Spleen (tissue), 11 donors: Measurements from ENCODE around the gene VSNL1. TPM values are rescaled to one million over a fixed set of nuclear protein-coding genes. Genes with fewer than 3 reads are reported as not detected.

Source experiments
- DNase-seq: peaks from one replicate; pipeline ENCODE4 v3.0.0-alpha.2; 2020
- H3K27ac ChIP-seq, 8 donors: fragments of 200-600 bp; sonication (generic) in 7 of 8; 1 replicate in 4 of 8; 2 replicates in 4 of 8; pipeline versions ENCODE4 v1.5.0 to v1.8.0; 2016 to 2021; ENCODE audit warnings: inconsistent platforms in 4 of 8, mild to moderate bottlenecking in 4 of 8, moderate library complexity in 1 of 8
- H3K27me3 ChIP-seq, 7 donors: fragments of 200-600 bp; sonication (generic) in 6 of 7; replicated peaks in 1 of 7; 1 replicate in 4 of 7; 2 replicates in 3 of 7; pipeline versions ENCODE4 v1.5.0 to v1.8.0; 2016 to 2021; ENCODE audit warnings: inconsistent platforms in 3 of 7, mild to moderate bottlenecking in 1 of 7
- H3K36me3 ChIP-seq, 6 donors: fragments of 200-600 bp; sonication (generic) in 5 of 6; 1 replicate in 4 of 6; 2 replicates in 2 of 6; pipeline versions ENCODE4 v1.5.0 to v1.8.0; 2016 to 2021; ENCODE audit warnings: inconsistent platforms in 2 of 6
- H3K4me1 ChIP-seq, 6 donors: fragments of 200-600 bp; sonication (generic) in 5 of 6; 1 replicate in 3 of 6; 2 replicates in 3 of 6; pipeline versions ENCODE4 v1.5.0 to v1.8.0; 2016 to 2021; ENCODE audit warnings: inconsistent platforms in 3 of 6
- H3K4me3 ChIP-seq, 8 donors: fragments of 200-600 bp; sonication (generic) in 7 of 8; 1 replicate in 4 of 8; 2 replicates in 4 of 8; pipeline versions ENCODE4 v1.5.0 to v1.8.0; 2016 to 2021; ENCODE audit warnings: inconsistent platforms in 4 of 8, mild to moderate bottlenecking in 4 of 8, moderate library complexity in 2 of 8
- H3K9me3 ChIP-seq, 8 donors: fragments of 200-600 bp; sonication (generic) in 7 of 8; 1 replicate in 4 of 8; 2 replicates in 4 of 8; pipeline versions ENCODE4 v1.5.0 to v1.8.0; 2016 to 2021; ENCODE audit warnings: inconsistent platforms in 4 of 8
- CTCF ChIP-seq, 11 experiments: fragments of 200-600 bp in 7 of 11; fragments of 450-650 bp in 4 of 11; sonication (generic) in 4 of 11; IDR thresholded peaks in 8 of 11; conservative IDR thresholded peaks in 3 of 11; 1 replicate in 7 of 11; 2 replicates in 4 of 11; pipeline versions ENCODE4 v1.4.0 to v1.8.0; 2016 to 2021; ENCODE audit warnings: antibody characterized with exemption in 11 of 11, inconsistent platforms in 4 of 11, mild to moderate bottlenecking in 1 of 11
- POLR2A ChIP-seq, 3 donors: fragments of 450-650 bp; IDR thresholded peaks; one replicate each; pipeline ENCODE4 v1.5.1; 2017; ENCODE audit warnings: antibody characterized with exemption in 3 of 3, mild to moderate bottlenecking in 1 of 3
- POLR2AphosphoS5 ChIP-seq, 3 donors: sonication (generic); formaldehyde crosslinking; IDR thresholded peaks; one replicate each; pipeline ENCODE4 v1.5.1; 2017; ENCODE audit warnings: antibody characterized with exemption in 3 of 3
- WGBS, 5 donors: extraction: QIAGEN DNeasy Blood & Tissue Kit in 3 of 5; methylation state at CpG; one replicate each; pipeline versions ENCODE4 v1.1.5 to v1.1.7; 2013 to 2018; 5-methylcytosine and 5-hydroxymethylcytosine counted together
- intact Hi-C: fragments of 100-400 bp; cut with DNase I; formaldehyde crosslinking; loops from one replicate; pipeline ENCODE4 v1.15.0; 2023; ENCODE audit warnings: low total_unique reads
- polyA plus RNA-seq, 3 donors: library from polyadenylated mRNA; stranded (reverse); fragments of 200-250 nt; gene quantifications; one replicate each; pipeline ENCODE4 v1.2.1, GENCODE V29; 2013
- total RNA-seq, 7 donors: library from RNA; depleted of rRNA in 3 of 7; stranded (reverse); fragments of >200 nt in 3 of 7; fragmentation: NEBNext Ultra II Directional in 4 of 7; extraction: Animal tissue kit (Norgen Biotek cat#: 25700) in 4 of 7; gene quantifications; one replicate each; pipeline versions ENCODE4 v1.1.0 to v1.2.1, GENCODE V29; 2016 to 2021
- donor health status: healthy with polysubstance abuse.
- donor health status: DM: no; HTN: no; CAD: no; lungs with moderate emphysema.
- donor health status: DM: no; HTN: no; CAD: no.
- donor health status: Bipolar disorder and iron deficiency.
- donor health status: healthy.
- donor health status: DM: no; HTN: no; CAD: no.
- donor health status: DM: yes; HTN: yes; CAD: no.

Gene VSNL1
- total and polyA plus RNA-seq, 10 donors, result 0.06 to 0.16 TPM; not detected in 8

- TF ChIP-seq POLR2AphosphoS5 (IDR thresholded peaks at IDR 0.05) (no peak), CTCF (IDR thresholded peaks at IDR 0.05 in 8 of 11, conservative IDR thresholded peaks at IDR 0.05 in 3 of 11) (no peak), POLR2A (IDR thresholded peaks at IDR 0.05) (no peak)
- Histone ChIP-seq H3K9me3 (no peaks in the 10 kb centered on the region), H3K36me3 (no peaks in the 10 kb centered on the region), H3K27ac (no peak overlapping the region), H3K4me1 (no peaks in the 10 kb centered on the region), H3K27me3 (peaks cover 0 to 12% (median 0%) of the 10 kb centered on the region in 7 donors), H3K4me3 (no peak overlapping the region)
- no peak for DNase-seq
- 83 to 95% (median 93%) methylated on average over 4 to 5 of the region's 5 CpGs for WGBS, 5 donors
- intact Hi-C loops, result no loop called here
Observed at GRCh38 chr2:17617516-17617915, 77.0 kb downstream of the VSNL1 start.

- Histone ChIP-seq H3K9me3 (no peaks in the 10 kb centered on the region), H3K4me1 (no peaks in the 10 kb centered on the region), H3K27me3 (peaks cover 0 to 12% (median 0%) of the 10 kb centered on the region in 7 donors), H3K27ac (no peak overlapping the region), H3K4me3 (no peak overlapping the region), H3K36me3 (no peaks in the 10 kb centered on the region)
- TF ChIP-seq CTCF (IDR thresholded peaks at IDR 0.05 in 8 of 11, conservative IDR thresholded peaks at IDR 0.05 in 3 of 11) (no peak), POLR2AphosphoS5 (IDR thresholded peaks at IDR 0.05) (no peak), POLR2A (IDR thresholded peaks at IDR 0.05) (no peak)
- DNase-seq, result no peak
- WGBS, 5 donors, result 55 to 97% (median 80%) methylated on average over 1 of the region's 1 CpG
- intact Hi-C loops, result no loop called here
Observed at GRCh38 chr2:17617955-17618354, 77.5 kb downstream of the VSNL1 start.

- intact Hi-C loops, result no loop called here
- no peak for TF ChIP-seq CTCF (IDR thresholded peaks at IDR 0.05 in 8 of 11, conservative IDR thresholded peaks at IDR 0.05 in 3 of 11)
- no peak for TF ChIP-seq POLR2A (IDR thresholded peaks at IDR 0.05)
- no peak for TF ChIP-seq POLR2AphosphoS5 (IDR thresholded peaks at IDR 0.05)
- WGBS, 5 donors, result 62 to 72% (median 68%) methylated on average over 6 of the region's 6 CpGs
- Histone ChIP-seq H3K4me1 (no peaks in the 10 kb centered on the region), H3K4me3 (no peak overlapping the region), H3K36me3 (no peaks in the 10 kb centered on the region), H3K27me3 (peaks cover 0 to 8% (median 0%) of the 10 kb centered on the region in 7 donors), H3K9me3 (no peaks in the 10 kb centered on the region), H3K27ac (no peak overlapping the region)
- no peak for DNase-seq
Observed at GRCh38 chr2:17620280-17620679, 79.8 kb downstream of the VSNL1 start.

- Histone ChIP-seq H3K4me1 (no peaks in the 10 kb centered on the region), H3K27me3 (peaks cover 0 to 8% (median 0%) of the 10 kb centered on the region in 7 donors), H3K27ac (no peak overlapping the region), H3K9me3 (no peaks in the 10 kb centered on the region), H3K4me3 (no peak overlapping the region), H3K36me3 (no peaks in the 10 kb centered on the region)
- intact Hi-C loops, result no loop called here
- DNase-seq, result no peak
- TF ChIP-seq POLR2A (IDR thresholded peaks at IDR 0.05), result no peak
- no peak for TF ChIP-seq CTCF (IDR thresholded peaks at IDR 0.05 in 8 of 11, conservative IDR thresholded peaks at IDR 0.05 in 3 of 11)
- TF ChIP-seq POLR2AphosphoS5 (IDR thresholded peaks at IDR 0.05), result no peak
Observed at GRCh38 chr2:17620841-17621240, 80.3 kb downstream of the VSNL1 start.
